Stimulated activated CD8-positive, alpha-beta memory T cell treated with anti-CD3 and anti-CD28 coated beads, Interleukin-7, amount 100 ng/mL, for 1 hour (primary cell): ENCODE data around the gene MED27.

Experiments
- DNase-seq, 2 donors: peaks; one replicate each; pipeline ENCODE4 v3.0.0-alpha.2; 2020; ENCODE audit warnings: low read depth in 2 of 2

The MED27 gene

GRCh38 chr9:131854896-131855613, 224.6 kb downstream of the MED27 start:
- no peak for DNase-seq

- no peak for DNase-seq
Observed at GRCh38 chr9:131854334-131854733, 225.3 kb downstream of the MED27 start.

- no peak for DNase-seq
Observed at GRCh38 chr9:131853434-131853833, 226.2 kb downstream of the MED27 start.

GRCh38 chr9:131851414-131851813, 228.3 kb downstream of the MED27 start:
- no peak for DNase-seq

- no peak for DNase-seq
Observed at GRCh38 chr9:131849391-131849790, 230.3 kb downstream of the MED27 start.

GRCh38 chr9:131848570-131849160, 231.0 kb downstream of the MED27 start:
- no peak for DNase-seq

GRCh38 chr9:131847665-131848354, 231.9 kb downstream of the MED27 start:
- no peak for DNase-seq

- DNase-seq = no peak
Observed at GRCh38 chr9:131845305-131846298, 234.1 kb downstream of the MED27 start.

GRCh38 chr9:131844745-131845118, 234.9 kb downstream of the MED27 start:
- DNase-seq = no peak

- no peak for DNase-seq
Observed at GRCh38 chr9:131843989-131844744, 235.5 kb downstream of the MED27 start.

GRCh38 chr9:131841765-131842318, 237.8 kb downstream of the MED27 start:
- DNase-seq = no peak

GRCh38 chr9:131840751-131841702, 238.6 kb downstream of the MED27 start:
- no peak for DNase-seq

GRCh38 chr9:131840220-131840619, 239.4 kb downstream of the MED27 start:
- no peak for DNase-seq

- no peak for DNase-seq
Observed at GRCh38 chr9:131839281-131840084, 240.2 kb downstream of the MED27 start.

GRCh38 chr9:131838530-131839280, 241.0 kb downstream of the MED27 start:
- no peak for DNase-seq

GRCh38 chr9:131837836-131838235, 241.8 kb downstream of the MED27 start:
- no peak for DNase-seq

GRCh38 chr9:131837316-131837715, 242.4 kb downstream of the MED27 start:
- no peak for DNase-seq
